IMR-90 (cell line): ENCODE results near the gene AGAP1. TPM values are rescaled to one million over a fixed set of nuclear protein-coding genes. Genes with fewer than 3 reads are reported as not detected.

Source experiments
- ATAC-seq: fragments of 200-7000 bp; cut with Tn5 transposase; 2 replicates; pipeline ENCODE4 v1.9.1; 2020; ENCODE audit warnings: low read depth, mild to moderate bottlenecking, moderate library complexity
- BruUV-seq: library from RNA; stranded (reverse); fragments of 400-500 nt; replicated peaks from 2 replicates; lab custom pipeline; 2021; lab: Mats Ljungman, UMichigan
- CTCF ChIA-PET: fragments of 300-600 bp; formaldehyde crosslinking; extraction: SDS; loops from one replicate; lab custom pipeline; 2021; ENCODE audit warnings: antibody characterized with exemption; lab: Yijun Ruan, JAX
- POLR2A ChIA-PET: fragments of 300-600 bp; sonication (Branson Sonifier 250); formaldehyde crosslinking; loops from one replicate; lab custom pipeline; 2022; ENCODE audit warnings: antibody characterized with exemption; ENCODE audit not compliant: unreplicated experiment; lab: Charles Lee
- DNase-seq: peaks from one replicate; pipeline ENCODE4 v3.0.0; 2013
- H2AFZ ChIP-seq: replicated peaks from 2 replicates; pipeline ENCODE3; 2013; ENCODE audit warnings: low read length, mild to moderate bottlenecking; ENCODE audit not compliant: poor library complexity
- H2AK5ac ChIP-seq: 2 replicates; pipeline ENCODE4 v1.6.1; 2013; ENCODE audit warnings: low read depth, low read length, inconsistent platforms
- H2AK9ac ChIP-seq: replicated peaks from 2 replicates; pipeline ENCODE3; 2013; ENCODE audit warnings: mild to moderate bottlenecking, low read depth, low read length, moderate library complexity; ENCODE audit not compliant: poor library complexity
- H2BK120ac ChIP-seq: 2 replicates; pipeline ENCODE4 v1.6.1; 2013; ENCODE audit warnings: low read depth, low read length, inconsistent platforms
- H2BK15ac ChIP-seq: 3 replicates; pipeline ENCODE4 v1.6.1; 2013; ENCODE audit warnings: low read depth, low read length, inconsistent platforms
- H2BK20ac ChIP-seq: 2 replicates; pipeline ENCODE4 v1.6.1; 2013; ENCODE audit warnings: low read depth, mild to moderate bottlenecking, inconsistent platforms, low read length, moderate library complexity
- H2BK5ac ChIP-seq: 2 replicates; pipeline ENCODE4 v1.6.1; 2013; ENCODE audit warnings: mild to moderate bottlenecking, low read depth, low read length, inconsistent platforms; ENCODE audit not compliant: poor library complexity, severe bottlenecking
- H3K14ac ChIP-seq: replicated peaks from 2 replicates; pipeline ENCODE4 v1.6.1; 2013; ENCODE audit warnings: low read depth, low read length, inconsistent platforms
- H3K18ac ChIP-seq: 2 replicates; pipeline ENCODE4 v1.6.1; 2013; ENCODE audit warnings: low read depth, low read length, control low read depth
- H3K23ac ChIP-seq: 2 replicates; pipeline ENCODE4 v1.6.1; 2013; ENCODE audit warnings: low read depth, low read length, inconsistent platforms
- H3K27ac ChIP-seq: 2 replicates; pipeline ENCODE4 v1.5.1; 2013; ENCODE audit warnings: mild to moderate bottlenecking, control low read depth, low read length; ENCODE audit not compliant: insufficient read depth
- H3K27me3 ChIP-seq: 2 replicates; pipeline ENCODE4 v1.6.1; 2013; ENCODE audit warnings: low read length; ENCODE audit not compliant: control insufficient read depth, insufficient read depth
- H3K36me3 ChIP-seq: 2 replicates; pipeline ENCODE4 v1.6.1; 2013; ENCODE audit warnings: low read length, mixed read lengths; ENCODE audit not compliant: control insufficient read depth, insufficient read depth
- H3K4ac ChIP-seq: 2 replicates; pipeline ENCODE4 v1.6.1; 2013; ENCODE audit warnings: low read depth, low read length, inconsistent platforms
- H3K4me1 ChIP-seq: 2 replicates; pipeline ENCODE4 v1.6.1; 2013; ENCODE audit warnings: low read length, mixed read lengths; ENCODE audit not compliant: control insufficient read depth, insufficient read depth
- H3K4me2 ChIP-seq: 2 replicates; pipeline ENCODE4 v1.6.1; 2013; ENCODE audit warnings: low read depth, mild to moderate bottlenecking, control low read depth, low read length, moderate library complexity
- H3K4me3 ChIP-seq: 2 replicates; pipeline ENCODE4 v1.5.1; 2013; ENCODE audit warnings: low read depth, mild to moderate bottlenecking, control low read depth, low read length, moderate library complexity; ENCODE audit not compliant: insufficient read depth
- H3K56ac ChIP-seq: 2 replicates; pipeline ENCODE4 v1.6.1; 2013; ENCODE audit warnings: low read length, inconsistent platforms; ENCODE audit not compliant: insufficient read depth; ENCODE audit errors: extremely low read depth
- H3K79me1 ChIP-seq, 2 experiments: 2 replicates each; pipeline ENCODE4 v1.6.1; 2013; ENCODE audit warnings: low read length in 2 of 2, inconsistent platforms in 1 of 2, low read depth in 1 of 2
- H3K9ac ChIP-seq: 2 replicates; pipeline ENCODE4 v1.6.1; 2013; ENCODE audit warnings: low read depth, low read length, control low read depth
- H3K9me1 ChIP-seq: 2 replicates; pipeline ENCODE4 v1.6.1; 2013; ENCODE audit warnings: low read length, inconsistent platforms; ENCODE audit not compliant: insufficient read depth
- H3K9me3 ChIP-seq: 2 replicates; pipeline ENCODE4 v1.6.1; 2013; ENCODE audit warnings: low read length; ENCODE audit not compliant: control insufficient read depth, insufficient read depth
- H4K20me1 ChIP-seq: 2 replicates; pipeline ENCODE4 v1.6.1; 2013; ENCODE audit warnings: low read length, inconsistent platforms; ENCODE audit not compliant: insufficient read depth
- H4K5ac ChIP-seq: 2 replicates; pipeline ENCODE4 v1.6.1; 2013; ENCODE audit warnings: mild to moderate bottlenecking, low read depth, low read length, control low read depth
- H4K8ac ChIP-seq, 2 experiments: 2 replicates each; pipeline ENCODE4 v1.6.1; 2013; ENCODE audit warnings: low read depth in 2 of 2, low read length in 2 of 2, control low read depth in 1 of 2, inconsistent platforms in 1 of 2
- H4K91ac ChIP-seq: 2 replicates; pipeline ENCODE4 v1.6.1; 2013; ENCODE audit warnings: low read depth, low read length, inconsistent platforms; ENCODE audit not compliant: insufficient read depth
- CHD1 ChIP-seq: IDR thresholded peaks from 2 replicates; pipeline ENCODE4 v1.6.1; 2012; ENCODE audit warnings: low read depth, low read length, improper control_type of control experiment
- MAFK ChIP-seq: IDR thresholded peaks from 2 replicates; pipeline ENCODE4 v1.6.1; 2012; ENCODE audit warnings: low read depth, low read length, improper control_type of control experiment
- MAZ ChIP-seq: IDR thresholded peaks from 2 replicates; pipeline ENCODE4 v1.6.1; 2012; ENCODE audit warnings: low read depth, mild to moderate bottlenecking, low read length, improper control_type of control experiment, moderate library complexity, borderline replicate concordance
- MXI1 ChIP-seq: IDR thresholded peaks from 2 replicates; pipeline ENCODE4 v1.6.1; 2012; ENCODE audit warnings: low read depth, mild to moderate bottlenecking, low read length, moderate library complexity, borderline replicate concordance
- NFE2L2 ChIP-seq: fragments of 150-350 bp; IDR thresholded peaks from 2 replicates; pipeline ENCODE4 v1.6.1; 2016; ENCODE audit warnings: low read depth, mild to moderate bottlenecking, low read length
- USF2 ChIP-seq: fragments of 150-350 bp; IDR thresholded peaks from 2 replicates; pipeline ENCODE4 v1.6.1; 2017; ENCODE audit warnings: mild to moderate bottlenecking, antibody characterized with exemption, low read length, low read depth
- WGBS, 2 experiments: methylation state at CpG; one replicate each; pipeline versions ENCODE4 v1.1.5 to v1.1.7; 2013; ENCODE audit warnings: missing lambda C conversion rate in 2 of 2; ENCODE audit not compliant: insufficient read length in 1 of 2; ENCODE audit errors: extremely low coverage in 2 of 2; 5-methylcytosine and 5-hydroxymethylcytosine counted together
- dilution Hi-C: fragments of 300-500 bp; cut with HindIII; formaldehyde crosslinking; loops from one replicate; pipeline ENCODE4 v1.14.3; 2018; ENCODE audit warnings: low sequenced_read_pairs; ENCODE audit not compliant: unreplicated experiment
- in situ Hi-C: fragments of 300-500 bp; cut with MboI; formaldehyde crosslinking; loops from 3 replicates; pipeline ENCODE4 v1.14.3; 2019; ENCODE audit warnings: low sequenced_read_pairs, inconsistent platforms, mixed read lengths
- intact Hi-C: fragments of 100-400 bp; cut with micrococcal nuclease; formaldehyde crosslinking; loops from 2 replicates; pipeline ENCODE4 v1.10.0; 2022
- polyA plus RNA-seq, 3 experiments: library from polyadenylated mRNA; depleted of rRNA; stranded (reverse); fragments of >200 nt; gene quantifications; 2 replicates each; pipeline ENCODE4 v1.2.3, GENCODE V29; 2012; ENCODE audit warnings: low replicate concordance in 1 of 3
- total RNA-seq: library from RNA; depleted of rRNA; stranded (reverse); fragments of >200 nt; gene quantifications from 2 replicates; pipeline ENCODE4 v1.2.3, GENCODE V29; 2012

Gene AGAP1
- total and polyA plus RNA-seq, 2 of the 4 experiments (the other 2 are of a cell fraction) = 15.1 to 16.4 TPM

- Histone ChIP-seq H4K8ac (no peak overlapping the region), H3K27ac (no peak overlapping the region), H3K79me1 (0 out of 4 replicates have a peak, but pooled peaks cover 0 to 4% of the 10 kb centered on the region in 2 experiments), H3K4me3 (no peak overlapping the region), H2BK15ac (no peak overlapping the region), H2AFZ (no peak overlapping the region), H3K9ac (no peak overlapping the region), H4K5ac (no peak overlapping the region), H3K14ac (no peak overlapping the region), H3K4ac (no peak overlapping the region), H3K9me3 (no peaks in the 10 kb centered on the region), H2BK120ac (no peak overlapping the region), H3K4me2 (no peak overlapping the region), H3K18ac (no peak overlapping the region), H3K27me3 (no peaks in the 10 kb centered on the region), H2AK5ac (no peak overlapping the region), H3K36me3 (no peaks in the 10 kb centered on the region), H4K91ac (no peak overlapping the region), H3K23ac (no peak overlapping the region), H3K56ac (no peak overlapping the region), H4K20me1 (0 out of 2 replicates have a peak, but pooled peaks cover 4% of the 10 kb centered on the region), H2BK5ac (no peak overlapping the region), H3K9me1 (peaks cover 4% of the 10 kb centered on the region; the same call in 1 of the 2 replicates), H2AK9ac (no peak overlapping the region), H2BK20ac (no peak overlapping the region), H3K4me1 (no peaks in the 10 kb centered on the region)
- in situ Hi-C loops = no loop called here
- 100% methylated on average over 9 of the region's 20 CpGs; no CpG with 5 or more reads in 1 of the 2 experiments for WGBS, 2 experiments
- no peak for ATAC-seq
- CTCF ChIA-PET = interaction anchor here (0.6 kb wide), 1 partner anchor 1646 kb away, joined by 4 read pairs; no protein-coding TSS in a partner anchor
- BruUV-seq = no TSS peak
- TF ChIP-seq MAZ = no peak
- no peak for TF ChIP-seq MXI1
- no peak for TF ChIP-seq USF2
- TF ChIP-seq MAFK = no peak
- no peak for TF ChIP-seq CHD1
- TF ChIP-seq NFE2L2 = no peak
- DNase-seq = no peak
- dilution Hi-C loops = no loop called here
- POLR2A ChIA-PET = no interaction called here
- intact Hi-C loops = no loop called here
These were observed 498.2 kb downstream of the AGAP1 start for GRCh38 chr2:235992024-235992423.
